Trophoblast cell (in vitro differentiated cells and primary cell): ENCODE results near the gene COBL.

ENCODE experiments used
- DNase-seq, 2 donors: peaks; one replicate each; pipeline ENCODE4 v3.0.0-alpha.2; 2016
- H2AFZ ChIP-seq: 2 replicates; pipeline ENCODE4 v1.6.1; 2013; ENCODE audit warnings: low read length, moderate library complexity, mild to moderate bottlenecking; ENCODE audit not compliant: insufficient read depth, poor library complexity
- H2AK5ac ChIP-seq: 2 replicates; pipeline ENCODE4 v1.6.1; 2013; ENCODE audit warnings: mild to moderate bottlenecking, low read length
- H2BK120ac ChIP-seq: 2 replicates; pipeline ENCODE4 v1.6.1; 2013; ENCODE audit warnings: low read length, mild to moderate bottlenecking, moderate library complexity; ENCODE audit not compliant: insufficient read depth, poor library complexity
- H2BK12ac ChIP-seq: 2 replicates; pipeline ENCODE4 v1.6.1; 2013; ENCODE audit warnings: mild to moderate bottlenecking, low read length, moderate library complexity
- H2BK5ac ChIP-seq: 2 replicates; pipeline ENCODE4 v1.6.1; 2013; ENCODE audit warnings: low read length, low read depth, moderate library complexity, mild to moderate bottlenecking; ENCODE audit not compliant: poor library complexity
- H3K14ac ChIP-seq: 2 replicates; pipeline ENCODE4 v1.6.1; 2013; ENCODE audit warnings: mild to moderate bottlenecking, low read length
- H3K18ac ChIP-seq: 2 replicates; pipeline ENCODE4 v1.6.1; 2013; ENCODE audit warnings: mild to moderate bottlenecking, low read length
- H3K23ac ChIP-seq: 2 replicates; pipeline ENCODE4 v1.6.1; 2013; ENCODE audit warnings: low read length
- H3K27ac ChIP-seq: 2 replicates; pipeline ENCODE4 v1.5.1; 2013; ENCODE audit warnings: low read depth, mild to moderate bottlenecking, inconsistent platforms, low read length, moderate library complexity
- H3K27me3 ChIP-seq: 2 replicates; pipeline ENCODE4 v1.6.1; 2013; ENCODE audit warnings: inconsistent platforms, mild to moderate bottlenecking, low read length, moderate library complexity; ENCODE audit not compliant: insufficient read depth
- H3K36me3 ChIP-seq, 2 experiments: 1 replicate in 1 of 2; 2 replicates in 1 of 2; pipeline ENCODE4 v1.6.1; 2013; ENCODE audit warnings: low read length in 2 of 2, mild to moderate bottlenecking in 2 of 2, moderate library complexity in 1 of 2; ENCODE audit not compliant: insufficient read depth in 2 of 2, control insufficient read depth in 1 of 2
- H3K4ac ChIP-seq: 2 replicates; pipeline ENCODE4 v1.6.1; 2013; ENCODE audit warnings: low read depth, mild to moderate bottlenecking, low read length, moderate library complexity
- H3K4me1 ChIP-seq, 2 experiments: 1 replicate in 1 of 2; 2 replicates in 1 of 2; pipeline ENCODE4 v1.6.1; 2013; ENCODE audit warnings: low read length in 2 of 2, mild to moderate bottlenecking in 2 of 2, moderate library complexity in 1 of 2; ENCODE audit not compliant: insufficient read depth in 2 of 2, control insufficient read depth in 1 of 2
- H3K4me2 ChIP-seq: 2 replicates; pipeline ENCODE4 v1.6.1; 2013; ENCODE audit warnings: inconsistent platforms, mild to moderate bottlenecking, low read length, moderate library complexity
- H3K4me3 ChIP-seq: 2 replicates; pipeline ENCODE4 v1.5.1; 2013; ENCODE audit warnings: mild to moderate bottlenecking, low read depth, low read length, inconsistent platforms
- H3K79me1 ChIP-seq: one replicate; pipeline ENCODE4 v1.6.1; 2013; ENCODE audit warnings: low read length
- H3K79me2 ChIP-seq: 2 replicates; pipeline ENCODE4 v1.6.1; 2013; ENCODE audit warnings: low read length, mild to moderate bottlenecking; ENCODE audit not compliant: control insufficient read depth, insufficient read depth, poor library complexity
- H3K9ac ChIP-seq: 2 replicates; pipeline ENCODE4 v1.6.1; 2013; ENCODE audit warnings: mild to moderate bottlenecking, low read length
- H3K9me3 ChIP-seq: 2 replicates; pipeline ENCODE4 v1.6.1; 2013; ENCODE audit warnings: low read depth, mild to moderate bottlenecking, control low read depth, inconsistent platforms, low read length; ENCODE audit not compliant: insufficient read depth
- H4K12ac ChIP-seq: 2 replicates; pipeline ENCODE4 v1.6.1; 2013; ENCODE audit warnings: low read depth, mild to moderate bottlenecking, low read length, moderate library complexity
- H4K8ac ChIP-seq: 2 replicates; pipeline ENCODE4 v1.6.1; 2013; ENCODE audit warnings: low read depth, mild to moderate bottlenecking, low read length, moderate library complexity
- H4K91ac ChIP-seq: one replicate; pipeline ENCODE4 v1.6.1; 2013; ENCODE audit warnings: low read depth, mild to moderate bottlenecking, low read length, moderate library complexity
- WGBS: extraction: QIAGEN DNeasy Blood & Tissue Kit; methylation state at CpG from one replicate; pipeline ENCODE4 v1.1.7; 2013; ENCODE audit warnings: missing lambda C conversion rate; ENCODE audit not compliant: insufficient read length, insufficient coverage; ENCODE audit errors: extremely low coverage; 5-methylcytosine and 5-hydroxymethylcytosine counted together

The COBL gene

GRCh38 chr7:51303142-51303525 lies 13.5 kb downstream of the COBL start:
- no peak overlapping the region for H3K9ac ChIP-seq
- no CpG with 5 or more reads among the region's 10 CpGs for WGBS
- H3K14ac ChIP-seq, result no peak overlapping the region
- H3K4ac ChIP-seq, result no peak overlapping the region
- H3K9me3 ChIP-seq, result peaks cover 1% of the 10 kb centered on the region
- DNase-seq, result peak in 1 of 2 donors; percentile 29
- no peak overlapping the region for H4K12ac ChIP-seq
- no peak overlapping the region for H2AFZ ChIP-seq
- H3K79me2 ChIP-seq, result no peaks in the 10 kb centered on the region
- H3K36me3 ChIP-seq, result no peaks in the 10 kb centered on the region
- H3K4me2 ChIP-seq, result no peak overlapping the region
- H3K27me3 ChIP-seq, result no peaks in the 10 kb centered on the region
- H2AK5ac ChIP-seq, result no peak overlapping the region
- no peak overlapping the region for H2BK120ac ChIP-seq
- H3K23ac ChIP-seq, result no peak overlapping the region
- H3K27ac ChIP-seq, result no peak overlapping the region
- no peaks in the 10 kb centered on the region for H3K79me1 ChIP-seq
- H2BK12ac ChIP-seq, result no peak overlapping the region
- no peak overlapping the region for H3K4me3 ChIP-seq
- no peak overlapping the region for H4K8ac ChIP-seq
- H2BK5ac ChIP-seq, result no peak overlapping the region
- H3K18ac ChIP-seq, result no peak overlapping the region
- peaks cover 0 to 3% of the 10 kb centered on the region in 2 experiments for H3K4me1 ChIP-seq
- H4K91ac ChIP-seq, result no peak overlapping the region

- Histone ChIP-seq H4K91ac (no peak overlapping the region), H3K4ac (no peak overlapping the region), H3K27me3 (no peaks in the 10 kb centered on the region), H2BK5ac (no peak overlapping the region), H3K4me1 (peaks cover 0 to 3% of the 10 kb centered on the region in 2 experiments), H3K9me3 (peaks cover 1% of the 10 kb centered on the region), H3K4me2 (no peak overlapping the region), H3K14ac (no peak overlapping the region), H3K23ac (no peak overlapping the region), H3K4me3 (no peak overlapping the region), H2AFZ (no peak overlapping the region), H3K9ac (no peak overlapping the region), H3K79me1 (no peaks in the 10 kb centered on the region), H4K8ac (no peak overlapping the region), H3K18ac (no peak overlapping the region), H2BK12ac (no peak overlapping the region), H3K27ac (no peak overlapping the region), H3K36me3 (no peaks in the 10 kb centered on the region), H3K79me2 (no peaks in the 10 kb centered on the region), H2BK120ac (no peak overlapping the region), H2AK5ac (no peak overlapping the region), H4K12ac (no peak overlapping the region)
- no CpG with 5 or more reads among the region's 4 CpGs for WGBS
- DNase-seq, result no peak
Measured at GRCh38 chr7:51301806-51302205, 14.8 kb downstream of the COBL start.

GRCh38 chr7:51300762-51301674 lies 15.6 kb downstream of the COBL start:
- Histone ChIP-seq H2AFZ (no peak overlapping the region), H2BK12ac (no peak overlapping the region), H4K8ac (no peak overlapping the region), H4K12ac (peak overlapping the region; percentile 6), H3K27ac (no peak overlapping the region), H3K9ac (no peak overlapping the region), H3K18ac (no peak overlapping the region), H3K4me2 (no peak overlapping the region), H3K4me3 (no peak overlapping the region), H3K79me2 (no peaks in the 10 kb centered on the region), H3K36me3 (no peaks in the 10 kb centered on the region), H3K79me1 (no peaks in the 10 kb centered on the region), H3K4ac (no peak overlapping the region), H4K91ac (no peak overlapping the region), H2BK5ac (no peak overlapping the region), H3K23ac (no peak overlapping the region), H2AK5ac (peak overlapping the region; percentile 25), H3K27me3 (no peaks in the 10 kb centered on the region), H3K4me1 (peaks cover 0 to 3% of the 10 kb centered on the region in 2 experiments), H3K14ac (no peak overlapping the region), H3K9me3 (peaks cover 1% of the 10 kb centered on the region), H2BK120ac (no peak overlapping the region)
- DNase-seq, result no peak
- no CpG with 5 or more reads among the region's 30 CpGs for WGBS

GRCh38 chr7:51299391-51300133 lies 17.0 kb downstream of the COBL start:
- no peak overlapping the region for H3K9ac ChIP-seq
- no peak overlapping the region for H3K18ac ChIP-seq
- H4K12ac ChIP-seq, result no peak overlapping the region
- peak overlapping the region; percentile 9 for H2AFZ ChIP-seq
- no peak overlapping the region for H4K8ac ChIP-seq
- H3K4me2 ChIP-seq, result no peak overlapping the region
- H3K79me2 ChIP-seq, result no peaks in the 10 kb centered on the region
- peaks cover 0 to 3% of the 10 kb centered on the region in 2 experiments for H3K4me1 ChIP-seq
- DNase-seq, result peak in 1 of 2 donors; percentile 29
- H2AK5ac ChIP-seq, result no peak overlapping the region
- no peak overlapping the region for H3K4ac ChIP-seq
- H3K79me1 ChIP-seq, result no peaks in the 10 kb centered on the region
- peaks cover 1% of the 10 kb centered on the region for H3K9me3 ChIP-seq
- H3K4me3 ChIP-seq, result no peak overlapping the region
- no peak overlapping the region for H2BK120ac ChIP-seq
- no peak overlapping the region for H2BK5ac ChIP-seq
- no peak overlapping the region for H3K23ac ChIP-seq
- H3K27me3 ChIP-seq, result no peaks in the 10 kb centered on the region
- no peak overlapping the region for H2BK12ac ChIP-seq
- no CpG with 5 or more reads among the region's 5 CpGs for WGBS
- no peaks in the 10 kb centered on the region for H3K36me3 ChIP-seq
- no peak overlapping the region for H3K14ac ChIP-seq
- H4K91ac ChIP-seq, result no peak overlapping the region
- H3K27ac ChIP-seq, result no peak overlapping the region
